Fibroblast of lung (primary cell): ENCODE data around the gene HMGXB4. TPM values are rescaled to one million over a fixed set of nuclear protein-coding genes. Genes with fewer than 3 reads are reported as not detected.
A peak's percentile ranks its signal among the peaks of the same experiment; 100 is the strongest.
"Not testable (repeated sequence)": the region's sequence is repeated elsewhere in the genome, so short reads cannot be mapped to it uniquely, and the experiment has no call there.

Source experiments
- DNase-seq, 2 donors: peaks; one replicate each; pipeline versions ENCODE4 v3.0.0 to v3.0.0-alpha.2; 2010; ENCODE audit warnings: low read depth in 2 of 2
- H2AFZ ChIP-seq: 2 replicates; pipeline ENCODE4 v1.5.1; 2012; ENCODE audit warnings: low read length, control low read depth, inconsistent platforms
- H3K27ac ChIP-seq: 2 replicates; pipeline ENCODE4 v1.5.1; 2011; ENCODE audit warnings: low read length, control low read depth; ENCODE audit not compliant: insufficient read depth
- H3K27me3 ChIP-seq: 2 replicates; pipeline ENCODE4 v1.5.1; 2011; ENCODE audit warnings: mild to moderate bottlenecking, low read length; ENCODE audit not compliant: control insufficient read depth, insufficient read depth
- H3K36me3 ChIP-seq: 2 replicates; pipeline ENCODE4 v1.5.1; 2011; ENCODE audit warnings: low read length; ENCODE audit not compliant: control insufficient read depth, insufficient read depth
- H3K4me1 ChIP-seq: 2 replicates; pipeline ENCODE4 v1.5.1; 2011; ENCODE audit warnings: low read length; ENCODE audit not compliant: control insufficient read depth, insufficient read depth; ENCODE audit errors: extremely low read depth
- H3K4me2 ChIP-seq: 2 replicates; pipeline ENCODE4 v1.5.1; 2011; ENCODE audit warnings: low read length, control low read depth; ENCODE audit not compliant: insufficient read depth; ENCODE audit errors: extremely low read depth
- H3K4me3 ChIP-seq, 4 experiments: fragments of 200-600 bp in 1 of 4; sonication (generic) in 1 of 4; replicated peaks in 1 of 4; 2 replicates each; pipeline ENCODE4 v1.5.1; 2011 to 2016; ENCODE audit warnings: low read length in 4 of 4, low read depth in 3 of 4, mild to moderate bottlenecking in 3 of 4, control low read depth in 2 of 4, inconsistent platforms in 1 of 4, mixed read lengths in 1 of 4; ENCODE audit not compliant: insufficient read depth in 1 of 4; ENCODE audit errors: control extremely low read depth in 1 of 4
- H3K79me2 ChIP-seq: 2 replicates; pipeline ENCODE4 v1.5.1; 2012; ENCODE audit warnings: mild to moderate bottlenecking, low read length, inconsistent platforms; ENCODE audit not compliant: control insufficient read depth, insufficient read depth
- H3K9ac ChIP-seq: 2 replicates; pipeline ENCODE4 v1.5.1; 2011; ENCODE audit warnings: mild to moderate bottlenecking, low read length, control low read depth; ENCODE audit not compliant: insufficient read depth
- H3K9me3 ChIP-seq: 2 replicates; pipeline ENCODE4 v1.5.1; 2012; ENCODE audit warnings: low read depth, low read length; ENCODE audit not compliant: control insufficient read depth, insufficient read depth
- H4K20me1 ChIP-seq: 2 replicates; pipeline ENCODE4 v1.5.1; 2011; ENCODE audit warnings: low read length; ENCODE audit not compliant: control insufficient read depth, insufficient read depth; ENCODE audit errors: extremely low read depth
- EZH2 ChIP-seq: IDR thresholded peaks from 2 replicates; pipeline ENCODE4 v1.5.1; 2012; ENCODE audit warnings: low read length, control low read depth, mild to moderate bottlenecking; ENCODE audit errors: missing control alignments
- polyA plus RNA-seq, 2 donors: library from polyadenylated mRNA; depleted of rRNA in 1 of 2; stranded (reverse) in 1 of 2; unstranded in 1 of 2; fragments of >200 nt; gene quantifications; 2 replicates each; pipeline ENCODE4 v1.2.1, GENCODE V29; 2011 to 2012; ENCODE audit warnings: missing spikeins in 1 of 2
- total RNA-seq: library from RNA; depleted of rRNA; stranded (reverse); fragments of >200 nt; gene quantifications from 2 replicates; pipeline ENCODE4 v1.2.1, GENCODE V29; 2014
- TF ChIP-seq, protein P1 (sequence below), 2 donors: IDR thresholded peaks in 1 of 2; conservative IDR thresholded peaks in 1 of 2; 1 replicate in 1 of 2; 2 replicates in 1 of 2; pipeline ENCODE4 v1.5.1; 2011 to 2012; ENCODE audit warnings: low read length in 2 of 2, control low read depth in 1 of 2, inconsistent platforms in 1 of 2, low read depth in 1 of 2, mild to moderate bottlenecking in 1 of 2

Gene HMGXB4
- total and polyA plus RNA-seq, 2 donors (not counting 1 experiment from before 2014, with no cell fraction given) = 17.3 to 31.2 TPM

DNA sequence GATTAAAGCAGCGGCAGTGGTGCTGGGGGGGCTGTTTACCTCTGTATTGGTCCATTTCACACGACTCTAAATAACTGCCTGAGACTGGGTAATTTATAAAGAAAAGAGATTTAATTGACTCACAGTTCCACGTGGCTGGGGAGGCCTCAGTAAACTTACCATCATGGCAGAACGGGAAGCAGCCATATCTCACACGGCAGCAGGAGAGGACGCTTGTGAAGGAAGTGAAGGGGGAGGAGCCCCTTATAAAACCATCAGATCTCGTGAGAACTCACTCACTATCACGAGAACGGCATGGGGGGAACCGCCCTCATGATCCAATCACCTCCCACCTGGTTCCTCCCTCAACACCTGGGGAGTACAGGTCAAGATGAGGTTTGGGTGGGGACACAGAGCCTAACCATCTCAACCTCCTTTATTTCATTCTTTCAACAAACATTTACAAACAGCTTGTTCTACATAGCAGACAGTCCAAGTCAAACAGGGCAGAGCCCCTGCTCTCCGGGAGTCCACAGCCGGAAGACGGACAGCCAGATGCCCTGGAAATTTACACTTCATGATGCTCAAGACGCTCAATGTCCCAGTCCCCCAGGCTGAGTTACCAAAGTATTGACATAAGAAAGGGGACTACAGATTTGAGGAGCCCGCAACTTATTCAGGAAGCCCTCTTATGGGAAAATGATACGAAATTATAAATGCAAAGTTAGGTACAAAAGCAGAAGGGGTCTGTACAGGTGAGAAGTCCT lies 26.3 kb upstream of the HMGXB4 start:
- no peak for TF ChIP-seq EZH2
- TF ChIP-seq, protein P1, sequence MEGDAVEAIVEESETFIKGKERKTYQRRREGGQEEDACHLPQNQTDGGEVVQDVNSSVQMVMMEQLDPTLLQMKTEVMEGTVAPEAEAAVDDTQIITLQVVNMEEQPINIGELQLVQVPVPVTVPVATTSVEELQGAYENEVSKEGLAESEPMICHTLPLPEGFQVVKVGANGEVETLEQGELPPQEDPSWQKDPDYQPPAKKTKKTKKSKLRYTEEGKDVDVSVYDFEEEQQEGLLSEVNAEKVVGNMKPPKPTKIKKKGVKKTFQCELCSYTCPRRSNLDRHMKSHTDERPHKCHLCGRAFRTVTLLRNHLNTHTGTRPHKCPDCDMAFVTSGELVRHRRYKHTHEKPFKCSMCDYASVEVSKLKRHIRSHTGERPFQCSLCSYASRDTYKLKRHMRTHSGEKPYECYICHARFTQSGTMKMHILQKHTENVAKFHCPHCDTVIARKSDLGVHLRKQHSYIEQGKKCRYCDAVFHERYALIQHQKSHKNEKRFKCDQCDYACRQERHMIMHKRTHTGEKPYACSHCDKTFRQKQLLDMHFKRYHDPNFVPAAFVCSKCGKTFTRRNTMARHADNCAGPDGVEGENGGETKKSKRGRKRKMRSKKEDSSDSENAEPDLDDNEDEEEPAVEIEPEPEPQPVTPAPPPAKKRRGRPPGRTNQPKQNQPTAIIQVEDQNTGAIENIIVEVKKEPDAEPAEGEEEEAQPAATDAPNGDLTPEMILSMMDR (conservative IDR thresholded peaks at IDR 0.05 in 1 of 2, IDR thresholded peaks at IDR 0.05 in 1 of 2; ENCODE audit: low read depth in 1 of 2, low read length in 2 of 2) = no peak
- H3K36me3 ChIP-seq = no peaks in the 10 kb centered on the region
- H3K27ac ChIP-seq = no peak overlapping the region
- DNase-seq = no peak
- H2AFZ ChIP-seq = no peak overlapping the region
- H4K20me1 ChIP-seq = no peaks in the 10 kb centered on the region
- H3K79me2 ChIP-seq = no peaks in the 10 kb centered on the region
- H3K9ac ChIP-seq = no peak overlapping the region
- H3K4me1 ChIP-seq = no peaks in the 10 kb centered on the region
- H3K9me3 ChIP-seq = no peaks in the 10 kb centered on the region
- H3K4me3 ChIP-seq = no peak overlapping the region
- peaks cover 5% of the 10 kb centered on the region for H3K27me3 ChIP-seq
- H3K4me2 ChIP-seq = no peak overlapping the region

DNA sequence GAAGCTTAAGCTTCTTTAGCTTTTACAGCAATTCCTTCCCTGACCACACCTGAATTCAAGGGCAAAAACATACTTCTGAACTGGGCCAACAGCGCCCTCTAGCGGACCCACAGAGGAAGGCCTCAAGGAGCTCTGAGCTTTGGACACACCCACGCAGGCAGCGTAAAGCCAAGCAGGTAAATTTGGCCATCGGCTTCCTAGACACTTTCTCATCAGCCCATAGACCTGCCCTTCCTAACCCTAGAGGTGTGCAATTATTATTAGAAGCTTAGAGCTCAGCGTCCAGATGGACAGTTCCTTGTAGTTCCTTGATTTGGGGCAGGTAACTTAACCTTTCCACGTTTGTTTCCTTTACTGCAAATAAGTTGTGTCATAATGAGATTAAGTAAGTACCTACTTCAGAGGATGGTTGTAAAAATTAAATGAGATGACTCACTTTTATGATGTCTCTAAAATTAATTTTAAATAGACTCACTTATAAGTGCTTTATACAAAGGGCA lies 25.7 kb upstream of the HMGXB4 start:
- Histone ChIP-seq H3K4me1 (no peaks in the 10 kb centered on the region), H3K79me2 (no peaks in the 10 kb centered on the region), H4K20me1 (no peaks in the 10 kb centered on the region), H3K27ac (no peak overlapping the region), H3K4me3 (no peak overlapping the region), H3K36me3 (no peaks in the 10 kb centered on the region), H3K4me2 (no peak overlapping the region), H3K27me3 (peaks cover 7% of the 10 kb centered on the region), H2AFZ (no peak overlapping the region), H3K9ac (no peak overlapping the region), H3K9me3 (no peaks in the 10 kb centered on the region)
- TF ChIP-seq, protein P1 (conservative IDR thresholded peaks at IDR 0.05 in 1 of 2, IDR thresholded peaks at IDR 0.05 in 1 of 2; ENCODE audit: low read depth in 1 of 2, low read length in 2 of 2) = peak; percentile 83 to 98
- no peak for TF ChIP-seq EZH2
- DNase-seq = peak; percentile 52 to 64

DNA sequence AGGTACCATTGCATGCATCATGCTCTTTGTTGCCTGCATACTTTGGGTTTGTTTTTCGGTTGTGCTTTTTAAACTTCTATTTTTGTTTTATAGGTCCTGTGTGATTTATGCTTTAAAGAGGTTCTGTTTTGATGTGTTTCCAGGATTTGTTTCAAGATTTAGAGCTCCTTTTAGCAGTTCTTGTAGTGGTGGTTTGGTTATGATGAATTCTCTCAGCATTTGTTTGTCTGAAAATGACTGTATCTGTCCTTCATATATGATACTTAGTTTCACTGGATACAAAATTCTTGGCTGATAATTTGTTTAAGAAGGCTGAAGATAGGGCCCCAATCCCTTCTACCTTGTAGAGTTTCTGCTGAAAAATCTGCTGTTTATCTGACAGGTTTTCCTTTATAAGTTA lies 18.5 kb upstream of the HMGXB4 start:
- not testable (repeated sequence) for H3K4me2 ChIP-seq, H3K79me2 ChIP-seq, H2AFZ ChIP-seq, H3K4me1 ChIP-seq, H4K20me1 ChIP-seq, H3K27me3 ChIP-seq, H3K36me3 ChIP-seq, H3K4me3 ChIP-seq, H3K9me3 ChIP-seq, H3K9ac ChIP-seq, H3K27ac ChIP-seq, DNase-seq

DNA sequence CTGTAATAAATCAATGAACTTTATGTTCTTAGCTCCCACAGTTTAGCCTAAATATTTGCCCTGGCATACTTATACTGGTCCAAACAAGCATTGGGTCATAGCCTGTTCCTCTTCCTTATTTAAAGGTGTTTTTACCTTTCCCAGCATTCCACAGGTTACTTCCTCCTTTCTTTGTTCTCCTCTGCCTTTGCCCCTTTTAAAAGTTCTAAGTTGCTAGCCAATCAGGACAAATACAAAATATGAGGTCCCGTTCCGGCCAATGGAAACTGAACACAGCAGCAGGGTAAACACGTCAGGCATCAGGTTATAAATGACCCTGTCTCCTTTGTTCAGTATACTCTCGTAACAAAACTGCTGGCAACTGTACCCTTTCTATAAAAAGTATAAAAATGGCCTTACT lies 12.8 kb upstream of the HMGXB4 start:
- not testable (repeated sequence) for H3K4me1 ChIP-seq, H4K20me1 ChIP-seq, DNase-seq, H3K9me3 ChIP-seq, H3K27me3 ChIP-seq, H3K4me2 ChIP-seq, H3K27ac ChIP-seq, H3K9ac ChIP-seq, H3K4me3 ChIP-seq, H3K79me2 ChIP-seq, H2AFZ ChIP-seq, H3K36me3 ChIP-seq
